ENCODE results near the gene UBR3.

DNA sequence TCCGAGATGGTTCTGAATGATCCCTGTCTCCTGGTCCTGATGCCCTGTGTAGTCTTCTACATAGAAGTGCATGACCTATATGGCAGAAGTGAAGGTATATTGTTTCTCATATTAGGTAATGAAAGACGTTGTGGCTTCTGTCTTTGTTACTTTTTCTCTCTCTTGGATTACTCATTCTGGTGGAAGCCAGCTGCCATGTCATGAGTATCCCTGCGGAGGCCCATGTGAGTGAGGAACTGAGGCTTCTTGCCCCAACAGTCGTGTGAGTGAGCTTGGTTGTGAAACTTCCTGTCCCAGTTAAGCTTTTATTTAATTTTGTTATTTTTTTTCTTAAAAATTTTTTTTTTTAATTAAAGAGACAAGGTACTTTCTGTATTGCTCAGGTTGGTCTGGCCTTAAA is 134.7 kb downstream of the UBR3 start:
- TF ChIP-seq EZH2phosphoT487 (IDR thresholded peaks at IDR 0.05; ENCODE audit: borderline replicate concordance, low read depth, low read length): no peak
- TF ChIP-seq, protein P1, sequence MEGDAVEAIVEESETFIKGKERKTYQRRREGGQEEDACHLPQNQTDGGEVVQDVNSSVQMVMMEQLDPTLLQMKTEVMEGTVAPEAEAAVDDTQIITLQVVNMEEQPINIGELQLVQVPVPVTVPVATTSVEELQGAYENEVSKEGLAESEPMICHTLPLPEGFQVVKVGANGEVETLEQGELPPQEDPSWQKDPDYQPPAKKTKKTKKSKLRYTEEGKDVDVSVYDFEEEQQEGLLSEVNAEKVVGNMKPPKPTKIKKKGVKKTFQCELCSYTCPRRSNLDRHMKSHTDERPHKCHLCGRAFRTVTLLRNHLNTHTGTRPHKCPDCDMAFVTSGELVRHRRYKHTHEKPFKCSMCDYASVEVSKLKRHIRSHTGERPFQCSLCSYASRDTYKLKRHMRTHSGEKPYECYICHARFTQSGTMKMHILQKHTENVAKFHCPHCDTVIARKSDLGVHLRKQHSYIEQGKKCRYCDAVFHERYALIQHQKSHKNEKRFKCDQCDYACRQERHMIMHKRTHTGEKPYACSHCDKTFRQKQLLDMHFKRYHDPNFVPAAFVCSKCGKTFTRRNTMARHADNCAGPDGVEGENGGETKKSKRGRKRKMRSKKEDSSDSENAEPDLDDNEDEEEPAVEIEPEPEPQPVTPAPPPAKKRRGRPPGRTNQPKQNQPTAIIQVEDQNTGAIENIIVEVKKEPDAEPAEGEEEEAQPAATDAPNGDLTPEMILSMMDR (conservative IDR thresholded peaks at IDR 0.05; ENCODE audit: low read length): no peak

Data from OCI-LY7 (cell line).